SK-N-SH (cell line): ENCODE results near the gene PODN. TPM values are rescaled to one million over a fixed set of nuclear protein-coding genes. Genes with fewer than 3 reads are reported as not detected.

Experiments
- CTCF ChIA-PET: fragments of 300-600, 350-600 bp; formaldehyde crosslinking; extraction: SDS; loops from one replicate; lab custom pipeline; 2021; lab: Yijun Ruan, JAX
- POLR2A ChIA-PET: fragments of 350-600 bp; sonication (Branson Sonifier 250); formaldehyde crosslinking; extraction: SDS; loops from one replicate; lab custom pipeline; 2020; ENCODE audit warnings: antibody characterized with exemption, inconsistent platforms; lab: Yijun Ruan, JAX
- DNase-seq: peaks from one replicate; pipeline ENCODE4 v3.0.0; 2012
- H2AFZ ChIP-seq: fragments of 200-600 bp; sonication (generic); 2 replicates; pipeline ENCODE4 v1.8.1; 2016; ENCODE audit warnings: antibody characterized with exemption, mild to moderate bottlenecking, low read depth
- H3F3A ChIP-seq: fragments of 200-600 bp; sonication (generic); replicated peaks from 2 replicates; pipeline ENCODE3; 2016; ENCODE audit warnings: antibody characterized with exemption, mild to moderate bottlenecking; ENCODE audit not compliant: insufficient read depth
- H3K27ac ChIP-seq, 2 experiments: fragments of 200-500 bp in 1 of 2; fragments of 200-600 bp in 1 of 2; sonication (Bioruptor generic) in 1 of 2; sonication (generic), shearing (Covaris generic) in 1 of 2; 2 replicates each; pipeline versions ENCODE4 v1.5.1 to v1.6.1; 2014 to 2016; ENCODE audit warnings: low read depth in 2 of 2, inconsistent platforms in 1 of 2, low read length in 1 of 2, mild to moderate bottlenecking in 1 of 2, mixed read lengths in 1 of 2
- H3K27me3 ChIP-seq: fragments of 200-600 bp; sonication (generic), shearing (Covaris generic); 2 replicates; pipeline ENCODE4 v1.6.1; 2016; ENCODE audit warnings: mixed run types; ENCODE audit not compliant: insufficient read depth
- H3K36me3 ChIP-seq, 2 experiments: fragments of 200-500 bp in 1 of 2; fragments of 200-600 bp in 1 of 2; sonication (Bioruptor generic) in 1 of 2; sonication (generic) in 1 of 2; replicated peaks in 1 of 2; 2 replicates each; pipeline versions ENCODE3 to v1.5.1; 2014 to 2016; ENCODE audit warnings: low read length in 1 of 2, mild to moderate bottlenecking in 1 of 2; ENCODE audit not compliant: insufficient read depth in 2 of 2, control insufficient read depth in 1 of 2
- H3K4me1 ChIP-seq, 2 experiments: fragments of 200-500 bp in 1 of 2; fragments of 200-600 bp in 1 of 2; sonication (Bioruptor generic) in 1 of 2; sonication (generic), shearing (Covaris generic) in 1 of 2; 2 replicates each; pipeline versions ENCODE4 v1.5.1 to v1.6.1; 2014 to 2016; ENCODE audit warnings: low read depth in 1 of 2, low read length in 1 of 2, mixed run types in 1 of 2; ENCODE audit not compliant: insufficient read depth in 2 of 2, control insufficient read depth in 1 of 2
- H3K4me2 ChIP-seq: fragments of 200-600 bp; sonication (generic), shearing (Covaris generic); 2 replicates; pipeline ENCODE4 v1.6.1; 2017; ENCODE audit warnings: mixed run types
- H3K4me3 ChIP-seq, 2 experiments: fragments of 200-500 bp in 1 of 2; fragments of 200-600 bp in 1 of 2; sonication (Bioruptor generic) in 1 of 2; sonication (generic), shearing (Covaris generic) in 1 of 2; 2 replicates each; pipeline versions ENCODE4 v1.5.1 to v1.8.1; 2014 to 2016; ENCODE audit warnings: low read depth in 2 of 2, inconsistent platforms in 1 of 2, low read length in 1 of 2, mild to moderate bottlenecking in 1 of 2, mixed read lengths in 1 of 2, moderate library complexity in 1 of 2
- H3K79me2 ChIP-seq: fragments of 200-600 bp; sonication (generic); 2 replicates; pipeline ENCODE4 v1.8.1; 2017; ENCODE audit warnings: mild to moderate bottlenecking; ENCODE audit not compliant: insufficient read depth
- H3K9ac ChIP-seq: fragments of 200-600 bp; sonication (generic); 2 replicates; pipeline ENCODE4 v1.6.1; 2017; ENCODE audit warnings: mixed run types
- H3K9me2 ChIP-seq: fragments of 200-600 bp; sonication (generic); 2 replicates; pipeline ENCODE4 v1.6.1; 2017; ENCODE audit warnings: mixed run types
- H3K9me3 ChIP-seq: fragments of 200-600 bp; sonication (generic); 2 replicates; pipeline ENCODE4 v1.6.1; 2017; ENCODE audit warnings: mixed run types, mild to moderate bottlenecking, moderate library complexity
- H4K20me1 ChIP-seq: fragments of 200-600 bp; sonication (generic); 2 replicates; pipeline ENCODE4 v1.6.1; 2017; ENCODE audit warnings: mild to moderate bottlenecking, mixed run types; ENCODE audit not compliant: insufficient read depth
- CTCF ChIP-seq: fragments of 200-600 bp; sonication (generic); IDR thresholded peaks from 2 replicates; pipeline ENCODE4 v1.6.1; 2017; ENCODE audit warnings: antibody characterized with exemption, mild to moderate bottlenecking, moderate library complexity
- FOSL2 ChIP-seq: IDR thresholded peaks from 2 replicates; pipeline ENCODE4 v1.4.0; 2012; ENCODE audit warnings: low read depth, mild to moderate bottlenecking, moderate library complexity, borderline replicate concordance
- REST ChIP-seq: IDR thresholded peaks from 2 replicates; pipeline ENCODE4 v1.6.1; 2012; ENCODE audit warnings: mild to moderate bottlenecking, low read depth, low read length, moderate library complexity
- TEAD4 ChIP-seq: IDR thresholded peaks from 2 replicates; pipeline ENCODE4 v1.4.0; 2012; ENCODE audit warnings: mild to moderate bottlenecking, borderline replicate concordance; ENCODE audit not compliant: insufficient read depth
- WGBS: methylation state at CpG from one replicate; pipeline ENCODE4 v1.1.6; 2017; ENCODE audit warnings: low lambda C conversion rate; 5-methylcytosine and 5-hydroxymethylcytosine counted together
- polyA plus RNA-seq, 3 experiments: library from polyadenylated mRNA; depleted of rRNA; stranded (reverse); fragments of >200 nt; gene quantifications; 2 replicates each; pipeline ENCODE4 v1.2.3, GENCODE V29; 2012

The PODN gene
- polyA plus RNA-seq, 1 of the 3 experiments (the other 2 are of a cell fraction): 2.0 TPM

- CTCF ChIA-PET: interaction anchor here (1.2 to 1.3 kb wide), 2 partner anchors 10 to 50 kb away, joined by 3 to 4 read pairs; no protein-coding TSS in a partner anchor
- POLR2A ChIA-PET: no interaction called here
Measured at GRCh38 chr1:53130598-53130877, 68.5 kb downstream of the PODN start.

More at GRCh38 chr1:53130598-53130877, 68.5 kb downstream of the PODN start:
- no peak for DNase-seq
- Histone ChIP-seq H3K79me2 (no peaks in the 10 kb centered on the region), H3K4me2 (no peak overlapping the region), H3K9ac (no peak overlapping the region), H3K27me3 (no peaks in the 10 kb centered on the region), H2AFZ (no peak overlapping the region), H3K9me3 (no peaks in the 10 kb centered on the region)
- no peak for TF ChIP-seq FOSL2
- no peak for TF ChIP-seq REST
- no peak for TF ChIP-seq CTCF
- no peak for TF ChIP-seq TEAD4
- TF ChIP-seq, all 33 proteins: peak for 0
- Histone ChIP-seq H3K4me1 (peaks cover 3 to 6% of the 10 kb centered on the region in 2 experiments; a peak in 2 of 4 replicates), H3K4me3 (no peak overlapping the region), H3F3A (no peaks in the 10 kb centered on the region), H3K36me3 (no peaks in the 10 kb centered on the region), H3K9me2 (no peaks in the 10 kb centered on the region), H4K20me1 (no peaks in the 10 kb centered on the region), H3K27ac (no peak overlapping the region)
- 89% methylated on average over 1 of the region's 1 CpG for WGBS
